ENCODE results near the gene EXOC6. TPM values are rescaled to one million over a fixed set of nuclear protein-coding genes. Genes with fewer than 3 reads are reported as not detected.
"Not testable (repeated sequence)": the region's sequence is repeated elsewhere in the genome, so short reads cannot be mapped to it uniquely, and the experiment has no call there.

Gene EXOC6
- total RNA-seq, 4 donors from 2014 or later: 5.9 to 16.6 (median 11.2) TPM

DNA sequence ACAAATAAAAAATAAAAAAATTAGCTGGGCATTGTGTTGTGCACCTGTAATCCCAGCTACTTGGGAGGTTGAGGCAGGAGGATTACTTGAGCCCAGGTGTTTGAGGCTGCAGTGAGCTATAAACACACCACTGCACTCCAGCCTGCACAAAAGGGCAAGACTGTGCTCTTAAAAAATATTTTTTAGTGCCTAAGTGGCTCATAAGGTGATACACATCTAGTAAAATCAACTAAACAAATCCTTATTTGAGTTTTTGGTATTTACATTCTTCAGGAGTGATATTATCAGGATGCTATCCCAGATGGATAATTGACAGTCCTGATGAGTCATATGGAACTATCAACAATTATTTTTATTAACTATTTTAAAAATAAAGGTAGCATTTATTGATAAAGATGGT lies 93.9 kb downstream of the EXOC6 start:
- Histone ChIP-seq H3K4me3 (no peak overlapping the region), H3K4me1 (no peaks in the 10 kb centered on the region), H3K9me3 (no peaks in the 10 kb centered on the region), H3K36me3 (peaks cover 0 to 47% (median 0%) of the 10 kb centered on the region in 3 donors), H3K27me3 (no peaks in the 10 kb centered on the region), H3K27ac (no peak overlapping the region)
- TF ChIP-seq, protein P1, sequence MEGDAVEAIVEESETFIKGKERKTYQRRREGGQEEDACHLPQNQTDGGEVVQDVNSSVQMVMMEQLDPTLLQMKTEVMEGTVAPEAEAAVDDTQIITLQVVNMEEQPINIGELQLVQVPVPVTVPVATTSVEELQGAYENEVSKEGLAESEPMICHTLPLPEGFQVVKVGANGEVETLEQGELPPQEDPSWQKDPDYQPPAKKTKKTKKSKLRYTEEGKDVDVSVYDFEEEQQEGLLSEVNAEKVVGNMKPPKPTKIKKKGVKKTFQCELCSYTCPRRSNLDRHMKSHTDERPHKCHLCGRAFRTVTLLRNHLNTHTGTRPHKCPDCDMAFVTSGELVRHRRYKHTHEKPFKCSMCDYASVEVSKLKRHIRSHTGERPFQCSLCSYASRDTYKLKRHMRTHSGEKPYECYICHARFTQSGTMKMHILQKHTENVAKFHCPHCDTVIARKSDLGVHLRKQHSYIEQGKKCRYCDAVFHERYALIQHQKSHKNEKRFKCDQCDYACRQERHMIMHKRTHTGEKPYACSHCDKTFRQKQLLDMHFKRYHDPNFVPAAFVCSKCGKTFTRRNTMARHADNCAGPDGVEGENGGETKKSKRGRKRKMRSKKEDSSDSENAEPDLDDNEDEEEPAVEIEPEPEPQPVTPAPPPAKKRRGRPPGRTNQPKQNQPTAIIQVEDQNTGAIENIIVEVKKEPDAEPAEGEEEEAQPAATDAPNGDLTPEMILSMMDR (IDR thresholded peaks at IDR 0.05): no peak
- TF ChIP-seq EP300 (IDR thresholded peaks at IDR 0.05): no peak
- TF ChIP-seq POLR2A (IDR thresholded peaks at IDR 0.05): no peak
- no peak for DNase-seq (ENCODE audit: low spot score in 2 of 2)

- H3K9me3 ChIP-seq: no peaks in the 10 kb centered on the region
- no peaks in the 10 kb centered on the region for H3K4me1 ChIP-seq
- no peak for TF ChIP-seq POLR2A (IDR thresholded peaks at IDR 0.05)
- TF ChIP-seq, protein P1 (IDR thresholded peaks at IDR 0.05): no peak
- TF ChIP-seq EP300 (IDR thresholded peaks at IDR 0.05): no peak
- H3K27me3 ChIP-seq: no peaks in the 10 kb centered on the region
- no peak overlapping the region for H3K27ac ChIP-seq
- peaks cover 0 to 57% (median 5%) of the 10 kb centered on the region in 3 donors for H3K36me3 ChIP-seq
- no peak for DNase-seq (ENCODE audit: low spot score in 2 of 2)
- H3K4me3 ChIP-seq: no peak overlapping the region
- 96 to 97% methylated on average over 3 of the region's 3 CpGs for WGBS, 2 donors
Measured at GRCh38 chr10:92946491-92946890, 98.2 kb downstream of the EXOC6 start.

- not testable (repeated sequence) for H3K27ac ChIP-seq; H3K9me3 ChIP-seq; DNase-seq (ENCODE audit: low spot score in 2 of 2); H3K4me3 ChIP-seq; H3K4me1 ChIP-seq; H3K27me3 ChIP-seq
- peaks cover 0 to 45% (median 5%) of the 10 kb centered on the region in 3 donors for H3K36me3 ChIP-seq
Measured at GRCh38 chr10:92952573-92952972, 104.3 kb downstream of the EXOC6 start.

- TF ChIP-seq, protein P1 (IDR thresholded peaks at IDR 0.05): no peak
- TF ChIP-seq EP300 (IDR thresholded peaks at IDR 0.05) (no peak), POLR2A (IDR thresholded peaks at IDR 0.05) (no peak)
- H3K27ac ChIP-seq: peak overlapping the region in 2 of 4 donors; percentile 52 to 61
- peaks cover 0 to 13% (median 0%) of the 10 kb centered on the region in 4 donors for H3K4me1 ChIP-seq
- DNase-seq (ENCODE audit: low spot score in 2 of 2): no peak
- WGBS, 2 donors: 58 to 59% methylated on average over 2 of the region's 2 CpGs
- H3K9me3 ChIP-seq: no peaks in the 10 kb centered on the region
- peaks cover 0 to 37% (median 0%) of the 10 kb centered on the region in 3 donors for H3K36me3 ChIP-seq
- H3K27me3 ChIP-seq: no peaks in the 10 kb centered on the region
- H3K4me3 ChIP-seq: no peak overlapping the region
Measured at GRCh38 chr10:92957223-92958010, 109.1 kb downstream of the EXOC6 start.

DNA sequence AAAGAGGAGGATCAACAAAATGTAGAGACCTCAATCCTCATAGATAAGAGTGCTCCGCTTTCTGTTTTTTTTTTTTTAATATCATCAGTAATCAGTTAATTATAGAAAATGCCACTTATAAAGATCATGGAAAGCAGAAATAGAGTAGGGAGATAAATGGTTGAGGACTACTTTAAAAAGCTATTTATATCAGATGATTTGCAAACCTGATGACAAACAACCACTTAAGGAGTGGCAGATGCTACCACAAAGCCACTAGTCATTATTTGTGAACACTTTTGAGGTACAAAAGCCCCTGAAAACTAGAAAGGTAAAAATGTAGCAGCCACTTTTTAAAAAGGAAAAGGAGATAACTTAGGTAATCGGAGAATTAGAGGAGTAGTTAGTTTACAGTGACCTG lies 113.3 kb downstream of the EXOC6 start:
- Histone ChIP-seq H3K4me1 (peaks cover 0 to 12% (median 0%) of the 10 kb centered on the region in 4 donors), H3K9me3 (no peaks in the 10 kb centered on the region), H3K27ac (no peak overlapping the region), H3K4me3 (no peak overlapping the region), H3K36me3 (peaks cover 0 to 21% (median 0%) of the 10 kb centered on the region in 3 donors), H3K27me3 (no peaks in the 10 kb centered on the region)
- TF ChIP-seq, protein P1 (IDR thresholded peaks at IDR 0.05): no peak
- TF ChIP-seq POLR2A (IDR thresholded peaks at IDR 0.05) (no peak), EP300 (IDR thresholded peaks at IDR 0.05) (no peak)
- 91 to 99% methylated on average over 2 of the region's 2 CpGs for WGBS, 2 donors
- DNase-seq (ENCODE audit: low spot score in 2 of 2): no peak
